Hindlimb muscle (tissue), 1 donor: Measurements from ENCODE around the gene IGFL1. TPM values are rescaled to one million over a fixed set of nuclear protein-coding genes. Genes with fewer than 3 reads are reported as not detected.
"Not testable (repeated sequence)": the region's sequence is repeated elsewhere in the genome, so short reads cannot be mapped to it uniquely, and the experiment has no call there.

ENCODE experiments used
- DNase-seq: peaks from one replicate; pipeline ENCODE4 v3.0.0-alpha.2; 2013
- polyA plus RNA-seq: library from polyadenylated mRNA; unstranded; fragments of 120-200 nt; gene quantifications from one replicate; pipeline ENCODE4 v1.2.1, GENCODE V29; 2013; ENCODE audit not compliant: insufficient read length

IGFL1 gene
- polyA plus RNA-seq, result not detected

GRCh38 chr19:46229442-46229841, at the start of gene IGFL1:
Gene IGFL1, plus strand, starts transcription at chr19:46229742. Its CDS starts 33 bp downstream, at chr19:46229775.
- no peak for DNase-seq

DNA sequence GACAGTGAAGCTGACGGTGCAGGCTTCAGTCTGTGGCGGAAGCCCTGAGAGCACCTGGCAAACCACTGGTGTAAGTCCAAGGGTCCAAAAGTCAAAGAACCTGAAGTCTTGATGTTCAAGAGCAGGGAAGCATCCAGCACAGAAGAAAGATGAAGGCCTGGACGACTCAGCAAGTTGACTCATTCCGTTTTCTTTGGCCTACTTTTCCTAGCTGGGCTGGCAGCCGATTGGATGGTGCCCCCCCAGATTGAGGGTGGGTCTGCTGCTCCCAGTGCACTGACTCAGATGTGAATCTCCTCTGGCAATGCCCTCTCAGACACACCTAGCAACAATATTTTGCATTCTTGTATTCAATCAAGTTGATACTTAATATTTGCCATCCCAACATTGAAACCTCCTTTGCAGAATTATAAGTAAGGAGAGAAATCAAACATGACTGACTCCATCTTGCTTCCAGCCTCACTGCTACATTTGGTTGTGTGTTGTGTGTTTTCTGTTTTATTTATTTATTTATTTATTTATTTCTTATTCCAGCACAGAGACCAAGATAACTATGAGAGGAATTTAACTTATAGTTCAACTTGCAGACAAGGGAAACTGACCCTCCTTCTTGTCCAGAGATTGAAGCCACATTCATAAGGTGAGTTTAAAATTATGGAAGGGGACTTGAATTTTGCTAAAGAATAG, 48.7 kb upstream of the IGFL1 start:
- DNase-seq, result no peak

DNA sequence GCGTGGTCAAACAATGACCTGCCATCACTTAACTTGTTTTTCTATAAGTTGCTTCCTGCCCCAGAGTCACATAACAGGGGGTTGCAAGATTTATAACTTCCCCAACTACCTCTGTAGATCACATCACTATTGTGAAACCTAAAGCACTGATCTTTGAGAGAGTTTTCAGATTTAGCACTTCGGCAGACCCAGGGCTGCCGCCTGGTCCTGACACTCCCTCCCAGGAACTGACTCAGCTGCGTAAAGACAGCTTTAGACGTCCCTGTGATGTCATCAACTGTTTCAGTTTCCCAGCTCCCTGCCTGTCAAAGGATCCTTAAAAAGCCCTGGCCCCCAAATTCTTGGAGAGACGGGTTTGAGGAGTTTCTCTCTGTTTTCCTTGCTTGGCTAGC, 48.2 kb upstream of the IGFL1 start:
- DNase-seq, result no peak

GRCh38 chr19:46182476-46182875, 47.1 kb upstream of the IGFL1 start:
- DNase-seq, result no peak

- not testable (repeated sequence) for DNase-seq
Observed at GRCh38 chr19:46184775-46185710, 44.5 kb upstream of the IGFL1 start.

GRCh38 chr19:46186101-46186716, 43.3 kb upstream of the IGFL1 start:
- DNase-seq, result no peak

GRCh38 chr19:46186717-46187101, 42.8 kb upstream of the IGFL1 start:
- no peak for DNase-seq

GRCh38 chr19:46189971-46190888, 39.3 kb upstream of the IGFL1 start:
- DNase-seq, result no peak

DNA sequence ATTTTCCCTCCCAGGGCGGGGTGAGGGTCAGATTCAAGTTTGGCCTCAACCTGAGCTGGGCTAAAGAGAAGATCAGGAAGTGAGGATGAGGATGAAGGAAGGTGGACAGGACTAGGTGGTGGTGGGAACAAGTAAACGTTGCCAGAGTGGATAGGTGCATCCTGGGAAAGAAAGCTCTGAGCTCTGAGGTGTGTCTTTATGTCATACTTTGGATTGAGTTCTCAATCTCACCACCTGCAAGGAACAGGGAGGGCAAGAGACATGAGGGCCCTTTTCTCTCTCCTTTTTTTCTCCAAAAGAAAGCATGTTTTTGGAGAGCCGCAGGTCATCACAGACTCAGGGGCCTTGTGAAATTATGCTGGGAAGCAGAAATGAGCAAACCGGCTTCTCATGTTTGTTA, 38.2 kb upstream of the IGFL1 start:
- DNase-seq, result no peak

- DNase-seq, result no peak
Observed at GRCh38 chr19:46191972-46192371, 37.6 kb upstream of the IGFL1 start.

DNA sequence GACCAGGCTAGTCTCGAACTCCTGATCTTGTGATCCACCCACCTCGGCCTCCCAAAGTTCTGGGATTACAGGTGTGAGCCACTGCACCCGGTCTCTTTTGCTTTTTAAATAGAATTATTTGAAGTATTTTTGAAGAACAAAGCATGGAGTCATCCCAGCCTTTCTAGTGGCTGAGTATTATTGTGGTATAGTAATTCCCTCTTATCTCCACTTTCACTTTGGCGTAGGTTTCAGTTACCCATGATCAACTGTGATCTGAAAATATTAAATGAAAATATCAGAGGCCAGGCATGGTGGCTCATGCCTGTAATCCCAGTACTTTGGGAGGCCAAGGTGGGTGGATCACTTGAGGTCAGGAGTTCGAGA, 36.9 kb upstream of the IGFL1 start:
- not testable (repeated sequence) for DNase-seq

DNA sequence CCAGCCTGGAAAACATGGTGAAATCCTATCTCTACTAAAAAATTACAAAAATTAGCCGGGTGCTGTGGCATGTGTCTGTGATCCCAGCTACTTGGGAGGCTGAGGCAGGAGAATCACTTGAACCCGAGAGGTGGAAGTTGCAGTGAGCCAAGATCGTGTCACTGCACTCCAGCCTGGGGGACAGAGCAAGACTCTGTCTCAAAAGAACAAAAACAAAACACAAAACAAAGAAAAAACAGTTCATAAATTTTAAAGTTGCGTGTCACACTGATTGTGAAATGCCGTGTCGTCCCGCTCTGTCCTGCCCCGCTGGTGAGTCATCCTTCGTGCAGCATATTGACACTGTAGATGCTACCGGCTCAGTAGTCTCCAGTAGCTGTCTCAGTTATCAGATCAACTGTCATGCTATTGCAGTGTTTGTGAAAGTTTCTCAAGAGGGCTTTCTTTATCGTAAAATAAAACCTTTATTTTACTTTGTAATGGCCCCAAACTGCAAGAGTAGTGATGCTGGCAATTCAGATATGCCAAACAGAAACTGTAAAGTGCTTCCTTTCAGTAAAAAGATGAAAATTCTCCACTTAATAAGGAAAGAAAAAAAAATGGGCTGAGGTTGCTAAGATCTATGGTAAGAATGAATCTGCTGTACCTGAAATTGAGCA, 36.4 kb upstream of the IGFL1 start:
- DNase-seq, result no peak

GRCh38 chr19:46193678-46194077, 35.9 kb upstream of the IGFL1 start:
- DNase-seq, result no peak

DNA sequence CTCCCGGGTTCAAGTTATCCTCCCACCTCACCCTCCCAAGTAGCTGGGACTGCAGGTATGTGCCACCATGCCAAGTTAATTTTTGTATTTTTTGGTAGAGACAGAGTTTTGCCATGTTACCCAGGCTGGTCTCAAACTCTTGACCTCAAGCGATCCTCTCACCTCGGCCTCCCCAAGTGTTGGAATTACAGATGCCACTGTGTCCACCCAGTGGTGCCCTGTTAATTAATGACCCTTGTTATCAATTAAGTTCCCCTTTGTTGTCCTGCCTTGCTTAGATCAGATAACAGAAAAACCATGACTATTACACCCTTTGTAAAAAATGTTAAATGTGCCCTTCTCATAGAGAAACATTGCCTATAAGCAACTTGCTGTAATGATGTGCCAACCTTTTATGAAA, 34.4 kb upstream of the IGFL1 start:
- no peak for DNase-seq

DNA sequence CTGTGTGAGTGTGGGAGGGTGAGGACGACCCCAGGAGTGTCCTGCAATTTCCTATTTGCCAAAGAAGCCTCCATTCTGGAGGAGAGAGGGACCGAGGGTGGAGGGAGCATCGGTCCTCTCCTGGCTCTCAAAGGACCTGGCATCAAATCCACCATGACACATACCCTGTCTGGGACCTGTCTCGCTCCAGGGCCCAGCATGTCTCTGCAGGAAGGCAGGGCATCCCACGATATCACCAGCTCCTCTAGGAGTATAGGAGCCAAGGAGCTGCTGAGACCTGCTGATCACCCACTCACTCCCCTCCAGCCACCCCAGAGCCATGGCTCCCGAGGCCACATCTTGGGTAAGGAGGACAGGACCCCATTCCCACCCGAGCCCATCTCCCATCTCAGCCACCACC, 33.6 kb upstream of the IGFL1 start:
- not testable (repeated sequence) for DNase-seq

- DNase-seq, result no peak
Observed at GRCh38 chr19:46196410-46197124, 33.0 kb upstream of the IGFL1 start.

GRCh38 chr19:46197314-46198070, 32.0 kb upstream of the IGFL1 start:
- DNase-seq, result no peak

DNA sequence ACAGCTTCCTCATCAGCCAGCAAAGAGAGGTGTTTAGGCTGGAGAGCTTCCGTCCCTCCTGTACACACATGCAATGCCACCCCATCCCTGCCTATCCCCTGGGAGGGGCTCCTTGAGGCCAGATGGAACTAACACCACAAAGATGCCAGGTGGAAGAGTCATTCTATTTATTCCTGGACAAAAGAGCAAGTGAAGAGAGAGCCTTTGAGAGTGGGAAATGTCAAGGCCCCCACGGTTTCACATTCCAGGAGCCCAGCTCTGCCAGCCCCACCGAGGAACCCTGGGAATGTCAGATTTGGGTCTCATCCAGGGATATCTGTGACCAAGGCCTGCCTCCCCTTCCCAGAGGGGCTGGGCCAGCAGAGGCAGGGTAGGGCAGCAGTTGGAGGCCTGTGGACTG, 30.8 kb upstream of the IGFL1 start:
- DNase-seq, result no peak

- DNase-seq, result no peak
Observed at GRCh38 chr19:46201454-46202310, 27.9 kb upstream of the IGFL1 start.
